Measurements from ENCODE around the gene SLC35G4.
A peak's percentile ranks its signal among the peaks of the same experiment; 100 is the strongest.
"Not testable (repeated sequence)": the region's sequence is repeated elsewhere in the genome, so short reads cannot be mapped to it uniquely, and the experiment has no call there.

Gene SLC35G4

DNA sequence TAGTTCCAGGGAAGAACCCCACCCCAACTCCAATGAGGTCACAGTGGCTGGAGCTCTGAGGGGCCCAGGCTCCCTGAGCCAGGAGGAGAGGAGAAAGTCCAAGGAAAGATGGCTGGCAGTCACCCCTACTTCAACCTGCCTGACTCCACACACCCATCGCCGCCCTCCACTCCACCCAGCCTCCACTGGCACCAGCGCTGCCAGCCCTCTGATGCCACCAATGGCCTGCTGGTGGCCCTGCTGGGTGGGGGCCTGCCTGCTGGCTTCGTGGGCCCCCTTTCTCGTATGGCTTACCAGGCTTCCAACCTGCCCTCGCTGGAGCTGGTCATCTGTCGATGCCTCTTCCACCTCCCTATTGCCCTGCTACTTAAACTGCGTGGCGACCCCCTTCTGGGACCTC lies at the start of gene SLC35G4:
TSS of gene SLC35G4 (plus strand) at position 109 of the 400 bp plus-strand sequence. CDS start at position 109, 0 bp downstream.
- not testable (repeated sequence) for DNase-seq

DNA sequence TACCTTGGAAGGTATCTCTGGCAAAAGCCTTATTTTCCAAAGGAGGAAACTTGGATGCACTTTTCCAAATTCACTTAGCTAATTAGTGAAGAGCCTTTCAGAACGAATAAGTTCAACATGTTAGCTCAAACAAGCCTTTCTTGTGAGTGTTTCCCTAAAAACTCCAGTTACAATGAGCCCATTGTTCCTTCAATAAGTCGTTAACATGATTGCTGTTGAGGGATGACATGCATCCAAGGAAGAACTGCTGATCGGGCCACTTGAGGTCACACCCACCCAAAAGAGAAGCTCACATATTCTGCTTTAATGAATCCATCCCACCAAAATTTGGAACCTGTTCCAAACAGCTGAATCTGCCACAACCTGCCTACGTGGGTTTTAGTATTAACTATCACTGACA lies 48.1 kb upstream of the SLC35G4 start:
- DNase-seq = no peak

DNA sequence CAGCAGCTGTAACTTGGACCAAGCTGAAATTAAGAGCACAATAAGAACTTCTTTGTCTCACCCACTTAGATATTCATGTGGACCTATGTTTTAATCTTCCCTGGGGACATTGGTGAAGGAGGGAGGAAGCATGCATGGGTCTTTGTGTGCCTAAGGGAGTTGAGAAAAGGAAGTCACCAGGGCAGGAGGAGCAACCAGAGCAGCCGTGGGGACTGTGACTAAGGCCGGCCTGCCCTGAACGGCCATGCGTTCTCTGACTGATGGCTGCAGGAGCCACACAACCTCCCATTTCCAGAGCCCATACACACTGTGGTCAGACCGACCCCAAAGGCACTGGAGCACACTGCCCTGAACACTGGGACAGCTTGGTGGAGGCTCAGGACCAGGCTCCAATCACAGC lies 43.7 kb upstream of the SLC35G4 start:
- no peak for DNase-seq

DNA sequence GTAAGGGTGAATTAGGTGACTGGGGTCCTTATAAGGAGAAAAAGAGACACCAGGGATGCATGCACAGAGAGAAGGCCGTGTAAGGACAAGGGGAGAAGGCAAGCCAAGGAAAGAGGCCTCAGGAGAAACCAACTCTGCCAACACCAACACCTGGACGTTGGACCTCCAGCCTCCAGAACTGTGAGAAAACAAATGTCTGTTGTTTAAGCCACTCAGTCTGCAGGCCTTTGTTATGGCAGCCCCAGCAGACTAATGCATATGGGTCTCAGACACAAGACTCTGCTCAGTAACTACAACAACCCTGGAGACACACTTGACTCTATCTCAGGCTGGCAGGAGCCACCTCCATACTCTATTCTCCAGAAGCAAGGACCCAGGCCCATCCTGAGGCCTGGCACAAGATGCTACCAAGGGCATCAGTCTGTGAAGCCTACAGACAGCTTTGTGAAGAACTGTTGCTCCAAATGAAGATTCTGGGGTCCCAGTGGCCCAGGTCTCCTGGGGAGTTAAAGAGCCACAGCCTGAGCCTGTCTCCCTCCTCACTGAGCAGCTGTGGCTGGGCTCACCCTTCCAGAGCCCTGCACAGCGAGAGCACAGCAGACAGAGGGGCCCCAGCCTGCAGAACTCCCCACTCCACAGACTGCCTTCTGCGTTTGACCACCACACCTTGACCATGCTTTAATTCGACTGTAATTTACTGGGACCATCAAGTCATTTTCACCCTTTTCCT lies 43.0 kb upstream of the SLC35G4 start:
- DNase-seq = no peak

DNA sequence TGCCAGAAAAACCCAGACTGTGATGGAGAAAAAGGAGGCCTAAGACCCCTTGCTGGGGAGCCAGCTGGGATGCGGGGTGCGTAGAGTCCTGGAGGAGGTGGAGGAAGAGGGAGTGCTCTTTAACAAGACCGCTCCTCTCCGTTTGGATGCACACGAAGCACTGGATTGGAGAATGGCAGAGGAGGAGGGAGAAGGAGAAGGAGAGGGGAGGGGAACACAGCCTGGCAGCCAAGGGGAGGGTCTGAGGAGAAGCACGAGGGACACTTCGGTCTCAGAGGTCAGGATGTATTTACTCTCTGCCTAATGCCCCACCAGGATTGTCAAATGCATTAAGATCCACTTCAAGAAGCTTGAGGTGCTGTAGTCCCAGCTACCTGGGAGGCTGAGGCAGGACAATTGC lies 42.0 kb upstream of the SLC35G4 start:
- DNase-seq = no peak

DNA sequence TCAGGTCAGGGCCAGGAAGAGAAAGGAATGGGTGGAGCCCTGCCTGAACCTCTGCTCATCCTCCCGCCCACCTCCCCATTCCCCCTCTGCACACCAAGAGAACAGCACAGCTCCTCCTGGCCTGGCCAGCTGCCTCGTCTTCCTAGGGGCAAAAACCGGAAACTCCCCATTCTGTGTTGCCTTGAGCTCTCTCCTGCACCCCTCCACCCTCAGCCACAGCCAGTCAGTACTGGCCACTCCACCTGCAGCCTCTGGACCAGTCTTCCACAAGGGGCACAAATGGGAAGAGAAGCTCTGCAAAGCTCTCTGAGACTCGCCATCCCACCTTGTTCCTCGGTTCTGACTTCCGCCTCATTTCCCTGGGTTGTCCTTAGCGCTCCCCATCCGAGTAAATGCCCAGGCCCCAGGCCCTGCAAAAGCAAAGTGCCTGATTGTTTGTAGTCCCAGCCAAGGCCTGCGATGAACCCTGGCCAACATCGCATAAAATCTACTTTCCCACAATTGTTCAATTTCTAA lies 39.3 kb upstream of the SLC35G4 start:
- no peak for DNase-seq

DNA sequence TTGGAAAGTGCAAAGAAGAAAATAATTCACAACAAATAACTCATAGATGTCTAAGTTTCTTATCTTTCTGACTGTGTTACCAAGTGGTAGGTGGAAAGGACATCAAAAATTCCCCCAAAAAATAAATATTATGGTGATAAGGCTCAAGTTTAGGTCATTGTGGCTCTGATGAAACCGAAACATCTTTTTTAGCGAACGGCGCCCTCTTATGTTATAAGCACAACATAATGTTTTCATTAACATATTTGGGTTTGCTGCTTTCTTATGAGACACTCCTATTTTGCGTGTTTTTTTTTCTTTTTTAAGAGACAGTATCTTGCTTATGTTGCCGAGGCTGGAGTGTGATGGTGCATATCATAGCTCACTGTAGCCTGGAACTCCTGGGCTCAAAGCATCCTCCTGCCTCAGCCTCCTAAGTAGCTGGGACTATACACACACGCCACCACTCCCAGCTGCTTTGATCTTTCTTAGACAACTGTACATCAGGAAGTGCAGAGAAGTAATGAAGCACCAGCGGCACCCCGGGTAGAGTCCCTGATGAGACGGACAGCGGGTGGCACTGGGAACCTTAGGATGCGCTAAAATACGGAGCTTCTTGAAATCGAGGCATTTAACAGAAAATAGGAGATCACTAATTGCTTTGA lies 38.5 kb upstream of the SLC35G4 start:
- DNase-seq = peak in 1 of 2 donors; percentile 5

DNA sequence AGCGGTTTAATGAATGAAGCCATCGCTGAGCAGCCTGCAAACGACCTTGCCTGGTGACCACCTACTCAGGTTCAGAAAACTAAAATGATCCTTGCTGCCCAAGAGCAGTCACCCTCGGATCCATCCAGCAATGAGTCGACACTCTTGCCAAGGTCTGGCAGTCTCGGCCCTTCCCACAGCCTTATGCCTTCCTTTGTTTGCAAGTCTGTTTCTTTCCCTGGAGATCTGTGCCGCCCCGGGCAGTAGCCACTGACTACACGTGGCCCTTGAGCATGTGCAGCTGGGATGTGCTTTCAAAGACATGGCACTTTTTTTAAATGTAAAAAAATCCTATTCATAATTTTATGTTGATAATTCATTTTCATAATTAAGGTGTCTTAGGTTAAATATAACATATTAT lies 37.2 kb upstream of the SLC35G4 start:
- DNase-seq = no peak

DNA sequence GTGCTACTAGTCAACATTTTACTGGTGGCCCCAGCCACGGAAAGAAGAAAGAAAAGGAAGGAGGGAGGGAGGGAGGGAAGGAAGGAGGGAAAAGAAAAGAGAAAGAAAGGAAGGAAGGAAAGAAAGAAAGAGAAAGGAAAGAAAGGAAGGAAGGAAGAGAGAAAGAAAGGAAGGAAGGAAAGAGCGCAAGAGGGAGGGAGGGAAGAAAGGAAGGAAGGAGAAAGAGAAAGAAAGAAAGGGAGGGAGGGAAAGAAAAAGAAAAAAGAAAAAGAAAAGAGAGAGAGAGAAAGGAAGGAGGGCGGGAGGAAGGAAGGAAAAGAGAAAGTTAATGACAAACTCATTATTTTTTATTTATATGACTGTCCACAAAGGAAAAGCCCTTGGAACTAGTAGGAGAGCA lies 34.9 kb upstream of the SLC35G4 start:
- no peak for DNase-seq

DNA sequence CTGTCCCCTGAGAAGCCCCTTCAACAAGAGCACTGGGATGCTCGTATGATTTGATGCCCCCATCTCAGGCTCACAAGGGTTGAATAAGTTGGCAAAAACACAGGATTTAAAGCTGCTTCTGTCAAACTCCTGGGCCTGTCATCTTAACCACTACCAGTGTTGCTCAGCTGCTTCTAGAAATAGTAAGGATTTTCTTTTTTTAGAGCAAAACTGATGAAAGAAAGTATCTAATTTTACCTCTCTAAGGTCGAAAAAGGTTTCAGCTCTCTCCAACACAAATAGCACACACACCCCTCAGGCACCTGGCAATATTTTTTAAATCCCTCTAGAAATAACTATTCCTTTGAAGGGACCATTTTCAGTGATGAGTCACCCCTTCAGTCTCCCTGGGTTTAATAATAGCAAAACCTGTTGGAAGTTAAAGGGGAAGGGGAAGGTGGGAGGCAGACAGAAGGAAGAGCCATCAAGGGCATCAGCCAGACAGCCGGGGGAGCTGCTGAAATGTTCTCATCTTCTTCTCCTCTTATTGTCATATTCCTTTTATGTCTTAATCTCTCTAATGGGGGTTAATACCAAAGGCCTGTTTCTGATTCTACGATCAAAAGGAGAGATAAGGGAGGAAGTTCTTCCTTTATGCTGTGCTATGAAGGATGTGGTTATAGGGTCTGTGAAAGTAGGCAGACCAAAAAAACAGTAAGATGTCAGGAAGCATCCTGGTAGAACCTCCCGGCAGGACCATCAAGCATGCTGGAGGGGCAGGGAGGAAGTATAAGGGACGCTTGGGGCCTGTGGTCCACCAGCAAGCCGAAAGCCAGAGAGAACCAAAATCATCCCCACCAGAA lies 31.9 kb upstream of the SLC35G4 start:
- no peak for DNase-seq

DNA sequence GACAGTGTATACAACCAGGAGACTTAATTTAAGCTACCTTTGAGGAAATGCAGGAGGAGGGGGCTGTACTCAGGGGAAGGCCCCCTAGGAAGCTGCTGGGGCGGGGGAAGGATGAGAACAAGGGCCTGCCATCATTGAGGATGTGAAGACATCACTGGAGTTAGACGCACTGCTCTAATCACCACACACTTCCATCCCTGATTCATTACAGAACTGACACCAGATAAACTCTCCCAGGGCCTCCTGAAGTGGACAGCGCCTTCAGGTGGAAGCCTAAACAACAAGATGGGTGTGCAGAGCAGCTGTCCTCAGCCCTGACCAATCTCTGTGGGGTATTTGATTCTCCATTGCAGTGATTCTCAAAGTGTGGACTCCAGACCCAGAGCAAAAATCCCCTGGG lies 30.6 kb upstream of the SLC35G4 start:
- no peak for DNase-seq

DNA sequence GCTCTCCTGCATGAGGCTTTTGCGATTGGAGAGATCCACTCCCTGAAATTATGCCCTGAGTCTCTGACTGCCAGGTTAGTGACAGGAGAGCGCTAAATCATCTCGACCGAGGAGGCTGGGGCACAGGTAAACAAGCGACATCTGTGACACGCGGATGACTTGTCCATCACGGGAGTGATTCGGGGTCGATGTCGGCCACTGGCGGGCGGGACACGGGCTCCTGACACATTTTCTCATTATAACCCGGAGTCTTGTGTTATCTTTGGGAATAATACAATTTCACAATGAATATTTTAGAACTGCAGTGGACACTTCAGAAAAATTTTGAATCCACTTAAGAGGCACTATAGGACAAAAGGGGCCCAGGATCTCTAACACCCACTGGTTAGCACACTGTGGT lies 29.5 kb upstream of the SLC35G4 start:
- no peak for DNase-seq

DNA sequence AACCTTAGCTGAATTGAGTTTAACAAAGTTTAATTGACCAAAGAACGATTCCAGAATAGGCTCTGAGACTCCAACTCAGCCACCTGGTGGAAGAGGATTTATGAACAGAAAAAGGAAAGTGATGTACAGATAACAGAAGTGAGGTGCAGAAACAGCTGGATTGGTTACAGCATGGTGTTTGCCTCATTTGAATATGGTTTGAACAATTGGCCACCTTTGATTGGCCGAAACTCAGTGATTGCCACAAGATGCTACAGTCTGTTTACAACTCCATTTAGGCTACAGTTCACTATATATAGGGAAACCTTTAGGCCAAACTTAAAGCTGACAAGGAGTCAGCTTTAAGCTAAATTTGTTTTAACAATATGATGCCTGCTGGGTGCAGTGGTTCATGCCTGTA lies 28.1 kb upstream of the SLC35G4 start:
- DNase-seq = no peak

DNA sequence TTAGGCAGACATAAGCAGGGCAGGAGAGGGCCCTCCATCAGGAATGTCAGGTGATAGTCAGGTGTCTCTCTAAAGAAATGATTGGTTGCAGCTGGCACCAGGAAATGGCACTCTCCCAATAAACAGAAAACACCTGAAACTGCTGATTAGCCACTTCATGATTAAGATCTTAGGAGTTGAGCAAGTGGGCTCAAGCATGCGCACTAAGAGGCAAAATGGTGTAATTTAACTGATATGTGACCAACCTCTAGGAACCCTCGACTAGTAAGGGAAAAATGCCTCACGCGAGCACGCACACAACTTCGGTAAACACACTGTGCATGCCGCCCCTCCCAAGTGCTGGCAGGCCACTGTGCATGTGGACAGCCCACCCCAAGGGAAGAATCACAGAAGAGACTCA lies 23.8 kb upstream of the SLC35G4 start:
- no peak for DNase-seq

DNA sequence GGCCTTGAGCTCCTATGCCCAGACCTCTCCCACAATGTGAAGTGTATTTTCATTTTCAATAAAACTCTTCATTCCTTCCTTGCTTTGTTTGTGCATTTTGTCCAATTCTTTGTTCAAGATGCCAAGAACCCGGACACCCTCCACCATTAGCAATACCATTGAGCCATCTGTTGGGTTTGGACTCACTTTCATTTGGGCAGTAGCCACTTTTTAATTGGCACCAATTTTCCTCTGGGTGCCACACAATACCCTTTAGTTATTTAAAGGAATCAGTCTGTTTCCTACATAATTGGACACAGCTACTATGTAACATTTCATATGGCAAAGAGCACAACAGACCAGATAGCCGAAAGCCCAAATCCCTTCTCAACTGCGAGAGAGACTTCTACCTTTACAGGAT lies 22.5 kb upstream of the SLC35G4 start:
- no peak for DNase-seq

DNA sequence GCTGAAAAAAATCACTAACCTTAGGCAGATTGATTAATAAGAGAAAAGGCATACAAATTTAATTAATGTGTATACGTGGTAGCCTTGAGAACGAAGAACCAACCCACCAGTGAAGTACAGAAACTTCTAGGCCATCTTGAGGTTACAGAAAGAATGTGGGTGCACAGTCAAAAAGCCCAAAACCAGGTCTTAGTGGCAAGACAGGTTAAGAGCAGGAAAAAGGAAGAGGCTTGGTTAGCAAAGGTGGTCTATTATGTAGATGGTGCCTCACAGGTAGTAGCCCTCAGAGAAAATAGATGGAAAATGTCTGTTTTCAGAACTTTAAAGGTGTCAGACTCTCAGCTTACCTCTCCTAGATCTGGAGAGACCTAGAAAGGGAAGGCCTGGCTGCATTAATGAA lies 22.0 kb upstream of the SLC35G4 start:
- no peak for DNase-seq

DNA sequence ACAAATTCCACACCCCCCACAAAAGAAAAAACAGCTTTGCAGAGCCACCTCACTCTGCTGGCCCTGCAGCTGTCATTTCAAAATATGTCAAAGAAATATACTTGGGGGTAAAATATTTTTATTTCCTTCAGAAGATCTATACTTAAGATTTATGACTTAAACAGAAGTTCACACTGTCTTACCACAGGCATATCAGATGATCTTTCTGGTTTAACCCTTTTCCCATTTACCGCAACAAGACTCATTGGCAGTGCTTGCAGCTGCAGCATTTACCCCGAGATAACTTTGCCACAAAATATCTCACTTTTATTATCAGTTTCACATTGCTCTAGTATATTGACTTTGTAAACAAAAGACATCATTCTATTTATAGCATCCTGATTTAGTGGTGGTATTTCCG lies 21.6 kb upstream of the SLC35G4 start:
- DNase-seq = no peak

DNA sequence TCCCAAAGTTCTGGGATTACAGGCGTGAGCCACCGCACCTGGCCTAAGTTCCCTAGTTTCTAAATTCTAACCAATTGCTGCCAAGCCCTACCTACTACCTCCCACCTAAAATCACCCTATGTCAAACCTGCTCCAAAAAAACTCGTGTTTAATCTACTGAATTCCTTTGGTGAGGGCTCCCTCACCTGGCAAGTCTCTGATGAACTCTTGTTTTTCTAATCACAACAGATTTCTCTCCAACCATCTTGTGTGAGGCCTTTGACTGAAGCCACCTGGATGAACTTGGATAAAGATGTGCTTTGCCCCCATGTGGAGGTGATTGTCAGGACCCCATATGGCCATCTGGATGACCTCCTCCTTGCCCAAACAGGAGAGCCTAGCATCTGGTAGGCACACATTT lies 17.4 kb upstream of the SLC35G4 start:
- no peak for DNase-seq

DNA sequence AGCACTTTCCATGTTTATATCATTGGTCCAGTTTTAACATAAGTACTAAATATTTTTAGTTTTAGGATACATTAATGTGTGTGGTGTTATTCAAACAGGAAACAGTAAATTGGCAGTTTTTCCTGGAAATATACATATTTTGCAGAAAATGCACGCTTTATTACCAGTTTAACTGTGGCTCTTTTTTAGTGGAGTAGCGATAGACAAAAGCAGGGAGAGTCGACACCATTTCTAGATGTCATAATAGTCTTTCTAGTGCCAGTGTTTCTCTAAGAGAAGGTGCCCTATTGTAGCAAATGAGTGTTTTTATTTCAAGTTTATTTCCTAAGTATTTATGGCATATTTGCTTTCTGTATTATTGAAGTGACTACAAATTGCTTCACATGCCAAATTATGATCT lies 9.1 kb upstream of the SLC35G4 start:
- DNase-seq = no peak

DNA sequence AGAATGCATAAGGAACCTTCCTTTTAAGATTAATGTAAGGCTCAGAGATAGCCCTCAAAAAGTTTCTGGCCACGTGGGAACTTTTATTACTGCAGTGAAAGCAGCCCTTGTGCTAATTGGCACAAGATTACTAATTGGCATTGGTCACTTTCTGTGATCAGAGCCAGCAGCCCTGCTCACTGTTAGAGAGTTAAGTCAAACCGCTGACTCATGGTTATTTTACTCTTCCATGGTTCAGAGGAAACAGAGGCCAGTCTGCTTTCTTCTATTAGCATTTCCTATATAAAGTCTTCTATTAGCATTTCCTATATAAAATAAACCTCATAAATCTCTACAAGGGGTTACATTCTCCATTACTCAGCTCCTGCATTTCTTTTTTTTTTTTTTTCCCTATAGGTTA lies 1.5 kb upstream of the SLC35G4 start:
- no peak for DNase-seq

DNA sequence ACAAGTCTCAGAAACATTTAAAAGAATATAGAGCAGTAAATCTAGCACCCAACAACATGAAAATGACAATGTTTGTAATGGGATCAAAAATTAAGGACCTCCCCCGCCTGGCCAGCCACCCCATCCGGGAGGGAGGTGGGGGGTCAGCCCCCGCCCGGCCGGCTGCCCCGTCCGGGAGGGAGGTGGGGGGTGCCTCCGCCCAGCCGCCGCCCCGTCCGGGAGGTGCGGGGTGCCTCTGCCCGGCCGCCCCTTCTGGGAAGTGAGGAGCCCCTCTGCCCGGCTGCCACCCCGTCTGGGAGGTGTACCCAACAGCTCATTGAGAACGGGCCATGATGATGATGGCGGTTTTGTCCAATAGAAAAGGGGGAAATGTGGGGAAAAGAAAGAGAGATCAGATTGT lies 778 bp upstream of the SLC35G4 start:
- not testable (repeated sequence) for DNase-seq

DNA sequence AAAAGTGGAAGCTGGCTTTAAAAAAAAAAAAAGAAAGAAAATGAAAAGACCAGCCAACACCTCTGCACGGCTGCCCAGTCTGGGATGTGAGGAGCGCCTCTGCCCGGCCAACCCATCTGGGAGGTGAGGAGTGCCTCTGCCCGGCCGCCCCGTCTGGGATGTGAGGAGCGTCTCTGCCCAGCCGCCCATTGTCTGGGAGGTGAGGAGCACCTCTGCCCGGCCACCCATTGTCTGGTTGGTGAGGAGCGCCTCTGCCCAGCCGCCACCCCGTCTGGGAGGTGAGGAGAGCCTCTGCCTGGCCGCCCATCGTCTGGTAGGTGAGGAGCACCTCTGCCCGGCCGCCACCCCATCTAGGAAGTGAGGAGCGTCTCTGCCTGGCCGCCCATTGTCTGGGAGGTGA lies 3.7 kb downstream of the SLC35G4 start:
- DNase-seq = not testable (repeated sequence)

DNA sequence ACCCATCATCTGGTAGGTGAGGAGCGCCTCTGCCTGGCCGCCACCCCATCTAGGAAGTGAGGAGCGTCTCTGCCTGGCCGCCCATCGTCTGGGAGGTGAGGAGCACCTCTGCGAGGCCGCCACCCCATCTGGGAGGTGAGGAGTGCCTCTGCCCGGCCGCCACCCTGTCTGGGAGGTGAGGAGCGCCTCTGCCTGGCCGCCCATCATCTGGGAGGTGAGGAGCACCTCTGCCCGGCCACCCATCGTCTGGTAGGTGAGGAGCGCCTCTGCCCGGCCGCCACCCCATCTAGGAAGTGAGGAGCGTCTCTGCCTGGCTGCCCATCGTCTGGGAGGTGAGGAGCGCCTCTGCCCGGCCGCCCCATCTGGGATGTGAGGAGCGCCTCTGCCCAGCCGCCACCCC lies 4.2 kb downstream of the SLC35G4 start:
- not testable (repeated sequence) for DNase-seq

DNA sequence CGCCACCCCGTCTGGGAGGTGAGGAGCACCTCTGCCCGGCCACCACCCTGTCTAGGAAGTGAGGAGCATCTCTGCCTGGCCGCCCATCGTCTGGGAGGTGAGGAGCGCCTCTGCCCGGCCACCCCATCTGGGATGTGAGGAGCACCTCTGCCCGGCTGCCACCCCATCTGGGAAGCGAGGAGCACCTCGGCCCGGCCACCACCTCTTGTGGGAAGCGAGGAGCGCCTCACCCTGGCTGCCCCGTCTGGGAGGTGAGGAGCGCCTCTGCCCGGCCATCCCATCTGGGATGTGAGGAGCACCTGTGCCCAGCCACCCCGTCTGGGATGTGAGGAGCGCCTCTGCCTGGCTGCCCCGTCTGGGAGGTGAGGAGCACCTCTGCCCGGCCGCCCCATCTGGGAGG lies 4.6 kb downstream of the SLC35G4 start:
- DNase-seq = not testable (repeated sequence)
